ENCODE results near the gene B3GNT4. TPM values are rescaled to one million over a fixed set of nuclear protein-coding genes. Genes with fewer than 3 reads are reported as not detected.
"Not testable (repeated sequence)": the region's sequence is repeated elsewhere in the genome, so short reads cannot be mapped to it uniquely, and the experiment has no call there.

The B3GNT4 gene
- polyA plus RNA-seq, 3 donors = 0.56 to 0.59 TPM; not detected in 1

DNA sequence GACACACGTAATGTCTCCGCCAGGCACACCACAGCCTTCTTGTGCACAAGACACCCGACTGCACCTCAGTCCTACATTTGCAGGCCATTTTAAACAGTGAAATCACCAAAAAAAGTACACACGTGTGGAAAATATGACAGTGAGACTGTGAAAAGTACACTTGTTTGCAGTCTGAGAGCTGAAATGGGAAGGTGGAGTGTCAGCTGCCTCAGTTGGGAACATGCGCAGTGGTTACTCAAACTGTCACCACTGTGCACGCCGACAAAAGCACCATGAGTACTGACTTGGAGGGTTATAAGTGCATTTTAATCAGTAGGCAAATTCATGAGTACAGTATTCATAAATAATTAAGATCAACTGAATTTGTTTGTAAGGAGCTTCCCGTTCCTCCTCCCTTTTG, 47.0 kb downstream of the B3GNT4 start:
- no peak overlapping the region for H3K27ac ChIP-seq (ENCODE audit: low read depth, low read length)
- 93 to 96% (median 95%) methylated on average over 8 of the region's 8 CpGs for WGBS, 3 donors

DNA sequence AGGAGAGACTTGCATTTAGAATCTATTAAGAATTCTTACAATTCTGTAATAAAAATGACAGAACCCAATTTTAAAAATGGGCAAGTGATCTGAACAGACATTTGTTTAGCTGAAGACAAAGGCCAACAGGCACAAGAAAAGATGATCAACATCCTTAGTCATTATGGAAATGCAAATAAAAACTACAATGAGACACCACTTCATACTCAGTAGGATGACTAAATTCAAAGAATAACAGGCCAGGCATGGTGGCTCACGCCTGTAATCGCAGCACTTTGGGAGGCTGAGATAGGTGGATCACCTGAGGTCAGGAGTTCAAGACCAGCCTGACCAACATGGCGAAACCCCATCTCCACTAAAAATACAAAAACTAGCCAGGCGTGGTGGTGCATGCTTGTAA, 55.0 kb downstream of the B3GNT4 start:
- 93 to 96% (median 94%) methylated on average over 4 of the region's 4 CpGs for WGBS, 3 donors
- H3K27ac ChIP-seq (ENCODE audit: low read depth, low read length) = not testable (repeated sequence)

Other genes with a start within 250 kb of the B3GNT4 start
- 1 to 10 TPM; 1.1 to 8.7 (median 3.1) TPM for gene BCL7A, start 181.8 kb upstream of the B3GNT4 start, polyA plus RNA-seq
- gene MLXIP, start 125.0 kb upstream of the B3GNT4 start, polyA plus RNA-seq = 10 to 100 TPM; 20.8 to 33.2 (median 30.7) TPM
- not detected for gene IL31, start 29.5 kb upstream of the B3GNT4 start, polyA plus RNA-seq
- under 1 TPM in 2 of 3 donors, not detected in 1; 0.22 to 0.33 TPM for gene LRRC43, start 20.6 kb upstream of the B3GNT4 start, polyA plus RNA-seq
- 10 to 100 TPM; 29.9 to 35.0 (median 32.5) TPM for gene DIABLO, start 22.3 kb downstream of the B3GNT4 start, polyA plus RNA-seq
- 1 to 10 TPM; 4.7 to 7.9 (median 5.1) TPM for gene VPS33A, start 62.8 kb downstream of the B3GNT4 start, polyA plus RNA-seq
- gene CLIP1, start 219.0 kb downstream of the B3GNT4 start, polyA plus RNA-seq = 10 to 100 TPM; 11.9 to 29.0 (median 26.0) TPM